SH-SY5Y (cell line): ENCODE measurements around the gene ZCCHC7.

Source experiments
- GATA2 ChIP-seq: IDR thresholded peaks from 2 replicates; pipeline ENCODE4 v1.6.1; 2011; ENCODE audit warnings: mild to moderate bottlenecking, low read depth, low read length
- GATA3 ChIP-seq: IDR thresholded peaks from 2 replicates; pipeline ENCODE4 v1.6.1; 2011; ENCODE audit warnings: low read depth, mild to moderate bottlenecking, low read length, moderate library complexity

DNA sequence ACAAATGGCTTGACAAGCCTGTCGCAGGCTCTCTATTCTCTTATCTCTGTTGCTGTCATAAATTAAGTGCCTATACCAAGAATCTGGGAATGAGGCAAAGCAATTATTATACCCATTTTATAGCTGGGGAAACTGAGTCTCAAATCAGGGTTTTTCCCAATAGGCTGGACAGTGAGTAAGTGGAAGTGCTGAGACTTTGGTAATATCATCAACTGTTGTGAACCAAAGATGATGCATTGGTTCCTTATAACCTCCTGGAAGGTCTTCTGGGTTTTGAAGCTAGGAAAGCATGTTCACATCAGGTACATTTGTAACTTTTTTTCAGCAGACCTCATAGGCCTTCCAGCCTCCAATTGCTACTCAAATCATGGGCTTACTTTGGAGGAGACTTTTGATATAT is 25.6 kb upstream of the ZCCHC7 start:
- TF ChIP-seq GATA3 (no peak), GATA2 (no peak)
